Activated CD4-positive, alpha-beta T cell treated with anti-CD3 and anti-CD28 coated beads, Interleukin-2, amount 50 U/mL, for 1 hour (primary cell): ENCODE data around the gene IRS2.
A peak's percentile ranks its signal among the peaks of the same experiment; 100 is the strongest.
"Not testable (repeated sequence)": the region's sequence is repeated elsewhere in the genome, so short reads cannot be mapped to it uniquely, and the experiment has no call there.

Source experiments
- DNase-seq: peaks from one replicate; pipeline ENCODE4 v3.0.0-alpha.2; 2020

IRS2 gene

GRCh38 chr13:109786457-109787134, at the start of gene IRS2:
TSS of gene IRS2 (minus strand) at chr13:109786583. CDS start at chr13:109786053, 530 bp downstream.
- peak; percentile 93 for DNase-seq

- no peak for DNase-seq
These were observed 48.8 kb upstream of the IRS2 start for GRCh38 chr13:109834973-109835720.

- DNase-seq = no peak
These were observed 47.6 kb upstream of the IRS2 start for GRCh38 chr13:109833940-109834339.

GRCh38 chr13:109833071-109833470, 46.7 kb upstream of the IRS2 start:
- DNase-seq = no peak

GRCh38 chr13:109828591-109829316, 42.4 kb upstream of the IRS2 start:
- not testable (repeated sequence) for DNase-seq

- DNase-seq = not testable (repeated sequence)
These were observed 36.8 kb upstream of the IRS2 start for GRCh38 chr13:109823201-109823600.

- DNase-seq = no peak
These were observed 34.7 kb upstream of the IRS2 start for GRCh38 chr13:109821103-109821502.

GRCh38 chr13:109819874-109820273, 33.5 kb upstream of the IRS2 start:
- no peak for DNase-seq

- DNase-seq = no peak
These were observed 32.5 kb upstream of the IRS2 start for GRCh38 chr13:109818886-109819285.

- no peak for DNase-seq
These were observed 31.5 kb upstream of the IRS2 start for GRCh38 chr13:109817591-109818535.

- no peak for DNase-seq
These were observed 30.4 kb upstream of the IRS2 start for GRCh38 chr13:109816808-109817203.

- no peak for DNase-seq
These were observed 29.9 kb upstream of the IRS2 start for GRCh38 chr13:109816112-109816807.

- DNase-seq = no peak
These were observed 29.3 kb upstream of the IRS2 start for GRCh38 chr13:109815651-109816050.

- no peak for DNase-seq
These were observed 27.3 kb upstream of the IRS2 start for GRCh38 chr13:109813663-109814062.

- DNase-seq = no peak
These were observed 26.0 kb upstream of the IRS2 start for GRCh38 chr13:109812382-109812781.

GRCh38 chr13:109810761-109811510, 24.6 kb upstream of the IRS2 start:
- no peak for DNase-seq

- DNase-seq = no peak
These were observed 23.0 kb upstream of the IRS2 start for GRCh38 chr13:109809216-109809932.

GRCh38 chr13:109807345-109807744, 21.0 kb upstream of the IRS2 start:
- no peak for DNase-seq

GRCh38 chr13:109804654-109805053, 18.3 kb upstream of the IRS2 start:
- DNase-seq = no peak

GRCh38 chr13:109803825-109804224, 17.4 kb upstream of the IRS2 start:
- no peak for DNase-seq
